ENCODE results near the gene MYO1H.

The MYO1H gene

DNA sequence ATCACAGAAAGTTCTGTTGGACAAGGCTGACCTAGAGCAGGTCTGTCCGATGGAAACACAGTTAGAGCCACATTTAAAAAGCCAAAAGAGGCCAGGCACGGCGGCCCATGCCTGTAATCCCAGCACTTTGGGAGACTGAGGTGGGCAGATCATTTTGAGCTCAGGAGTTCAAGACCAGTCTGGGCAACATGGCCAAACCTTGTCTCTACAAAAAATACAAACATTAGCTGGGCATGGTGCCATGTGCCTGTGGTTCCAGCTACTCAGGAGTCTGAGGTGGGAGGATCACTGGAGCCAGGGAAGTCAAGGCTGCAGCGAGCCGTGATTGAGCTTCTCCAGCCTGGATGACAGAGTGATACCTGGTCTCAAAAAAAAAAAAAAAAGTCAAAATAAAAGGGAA lies 144.7 kb downstream of the MYO1H start:
- no peaks in the 10 kb centered on the region for H3K9me3 ChIP-seq (ENCODE audit: control insufficient read depth, low read length)
- H3K36me3 ChIP-seq (ENCODE audit: control insufficient read depth, insufficient read depth, low read length) = no peaks in the 10 kb centered on the region
- H3K4me1 ChIP-seq = no peaks in the 10 kb centered on the region
- H3K27ac ChIP-seq = no peak overlapping the region
- TF ChIP-seq, protein P1, sequence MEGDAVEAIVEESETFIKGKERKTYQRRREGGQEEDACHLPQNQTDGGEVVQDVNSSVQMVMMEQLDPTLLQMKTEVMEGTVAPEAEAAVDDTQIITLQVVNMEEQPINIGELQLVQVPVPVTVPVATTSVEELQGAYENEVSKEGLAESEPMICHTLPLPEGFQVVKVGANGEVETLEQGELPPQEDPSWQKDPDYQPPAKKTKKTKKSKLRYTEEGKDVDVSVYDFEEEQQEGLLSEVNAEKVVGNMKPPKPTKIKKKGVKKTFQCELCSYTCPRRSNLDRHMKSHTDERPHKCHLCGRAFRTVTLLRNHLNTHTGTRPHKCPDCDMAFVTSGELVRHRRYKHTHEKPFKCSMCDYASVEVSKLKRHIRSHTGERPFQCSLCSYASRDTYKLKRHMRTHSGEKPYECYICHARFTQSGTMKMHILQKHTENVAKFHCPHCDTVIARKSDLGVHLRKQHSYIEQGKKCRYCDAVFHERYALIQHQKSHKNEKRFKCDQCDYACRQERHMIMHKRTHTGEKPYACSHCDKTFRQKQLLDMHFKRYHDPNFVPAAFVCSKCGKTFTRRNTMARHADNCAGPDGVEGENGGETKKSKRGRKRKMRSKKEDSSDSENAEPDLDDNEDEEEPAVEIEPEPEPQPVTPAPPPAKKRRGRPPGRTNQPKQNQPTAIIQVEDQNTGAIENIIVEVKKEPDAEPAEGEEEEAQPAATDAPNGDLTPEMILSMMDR (IDR thresholded peaks at IDR 0.05) = no peak
- H3K27me3 ChIP-seq (ENCODE audit: control insufficient read depth, insufficient read depth, low read length) = no peaks in the 10 kb centered on the region
- H2AFZ ChIP-seq = no peak overlapping the region
- H3K4me3 ChIP-seq (ENCODE audit: low read depth, low read length) = no peak overlapping the region
- H3K9ac ChIP-seq = no peak overlapping the region
- no peaks in the 10 kb centered on the region for H3K79me2 ChIP-seq
- no peak overlapping the region for H3K4me2 ChIP-seq (ENCODE audit: low read length)

DNA sequence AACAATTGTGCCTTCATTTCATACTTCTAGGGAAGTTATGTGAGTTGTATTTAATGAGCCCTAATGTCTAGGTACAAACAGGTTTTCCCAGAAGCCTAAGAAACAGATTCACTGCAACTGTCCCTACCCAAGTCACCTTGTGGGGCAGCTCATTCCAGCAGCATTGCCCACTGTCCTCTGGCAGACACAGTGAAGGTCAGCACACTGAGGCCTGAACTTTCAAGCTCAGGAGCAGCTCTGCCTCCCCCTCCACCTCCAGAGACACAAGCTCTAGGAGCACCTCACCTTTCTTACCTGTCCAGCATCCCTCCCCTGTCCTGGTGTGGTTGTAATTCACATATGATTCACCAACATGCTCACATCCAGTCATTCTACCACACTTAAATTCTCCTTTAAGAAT lies 145.4 kb downstream of the MYO1H start:
- H3K36me3 ChIP-seq (ENCODE audit: control insufficient read depth, insufficient read depth, low read length) = no peaks in the 10 kb centered on the region
- no peak overlapping the region for H3K27ac ChIP-seq

DNA sequence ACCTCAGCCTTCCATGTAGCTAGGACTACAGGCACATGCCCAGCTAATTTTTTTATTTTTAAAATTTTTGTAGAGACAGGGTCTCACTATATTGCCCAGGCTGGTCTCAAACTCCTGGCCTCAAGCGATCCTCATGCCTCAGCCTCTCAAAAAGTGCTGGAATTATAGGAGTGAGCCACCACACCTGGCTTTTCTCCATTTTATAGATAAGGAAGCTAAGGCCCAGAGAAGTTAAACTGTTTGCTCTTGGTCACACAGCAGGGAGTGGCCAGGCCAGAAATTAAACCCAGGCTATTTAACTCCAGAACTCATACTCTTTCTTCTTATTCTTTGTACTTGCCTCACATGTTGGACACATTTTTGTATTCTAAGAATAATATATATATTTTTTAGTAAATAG lies 146.2 kb downstream of the MYO1H start:
- Histone ChIP-seq H3K27ac (no peak overlapping the region), H3K36me3 (ENCODE audit: control insufficient read depth, insufficient read depth, low read length) (no peaks in the 10 kb centered on the region), H3K4me2 (ENCODE audit: low read length) (no peak overlapping the region), H3K4me1 (no peaks in the 10 kb centered on the region), H3K9me3 (ENCODE audit: control insufficient read depth, low read length) (no peaks in the 10 kb centered on the region), H3K4me3 (ENCODE audit: low read depth, low read length) (no peak overlapping the region), H3K27me3 (ENCODE audit: control insufficient read depth, insufficient read depth, low read length) (no peaks in the 10 kb centered on the region), H2AFZ (no peak overlapping the region), H3K79me2 (no peaks in the 10 kb centered on the region), H3K9ac (no peak overlapping the region)
- TF ChIP-seq, protein P1 (IDR thresholded peaks at IDR 0.05) = no peak

More for the DNA sequence above, 145.4 kb downstream of the MYO1H start:
- Histone ChIP-seq H3K27me3 (ENCODE audit: control insufficient read depth, insufficient read depth, low read length) (no peaks in the 10 kb centered on the region), H3K4me3 (ENCODE audit: low read depth, low read length) (no peak overlapping the region), H3K79me2 (no peaks in the 10 kb centered on the region), H3K4me2 (ENCODE audit: low read length) (no peak overlapping the region), H2AFZ (no peak overlapping the region), H3K4me1 (no peaks in the 10 kb centered on the region), H3K9me3 (ENCODE audit: control insufficient read depth, low read length) (no peaks in the 10 kb centered on the region), H3K9ac (no peak overlapping the region)
- TF ChIP-seq, protein P1 (IDR thresholded peaks at IDR 0.05) = no peak

DNA sequence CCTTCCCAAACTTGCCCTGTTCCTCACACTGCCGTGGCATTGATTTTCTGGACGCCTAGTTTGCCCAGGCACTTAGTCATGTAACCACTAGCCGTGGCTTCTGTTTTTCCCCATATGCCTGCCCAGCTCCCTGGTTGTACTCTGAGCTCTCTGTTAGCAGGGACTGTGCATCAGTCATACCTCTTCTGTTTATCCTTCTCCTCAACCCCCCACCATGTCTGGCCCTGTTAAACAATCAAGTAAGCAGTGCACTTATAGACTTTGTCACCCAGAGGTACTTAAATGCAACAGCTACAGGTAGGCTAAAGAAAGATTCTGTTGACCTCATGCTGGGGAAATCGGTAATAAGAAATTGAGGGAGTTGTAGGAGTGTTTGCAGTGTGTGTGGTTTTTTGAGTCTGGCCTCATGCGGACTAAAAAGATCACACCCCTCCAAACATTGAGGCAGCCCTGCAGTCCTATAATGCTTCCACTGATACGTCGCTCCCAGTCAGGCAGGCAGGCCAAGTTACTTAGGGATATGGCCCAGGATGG lies 146.7 kb downstream of the MYO1H start:
- H3K27ac ChIP-seq = no peak overlapping the region
- H2AFZ ChIP-seq = no peak overlapping the region
- H3K4me2 ChIP-seq (ENCODE audit: low read length) = no peak overlapping the region
- H3K9me3 ChIP-seq (ENCODE audit: control insufficient read depth, low read length) = no peaks in the 10 kb centered on the region
- H3K4me1 ChIP-seq = no peaks in the 10 kb centered on the region
- no peak overlapping the region for H3K9ac ChIP-seq
- H3K36me3 ChIP-seq (ENCODE audit: control insufficient read depth, insufficient read depth, low read length) = no peaks in the 10 kb centered on the region
- no peak overlapping the region for H3K4me3 ChIP-seq (ENCODE audit: low read depth, low read length)
- TF ChIP-seq, protein P1 (IDR thresholded peaks at IDR 0.05) = no peak
- H3K27me3 ChIP-seq (ENCODE audit: control insufficient read depth, insufficient read depth, low read length) = no peaks in the 10 kb centered on the region
- H3K79me2 ChIP-seq = no peaks in the 10 kb centered on the region

DNA sequence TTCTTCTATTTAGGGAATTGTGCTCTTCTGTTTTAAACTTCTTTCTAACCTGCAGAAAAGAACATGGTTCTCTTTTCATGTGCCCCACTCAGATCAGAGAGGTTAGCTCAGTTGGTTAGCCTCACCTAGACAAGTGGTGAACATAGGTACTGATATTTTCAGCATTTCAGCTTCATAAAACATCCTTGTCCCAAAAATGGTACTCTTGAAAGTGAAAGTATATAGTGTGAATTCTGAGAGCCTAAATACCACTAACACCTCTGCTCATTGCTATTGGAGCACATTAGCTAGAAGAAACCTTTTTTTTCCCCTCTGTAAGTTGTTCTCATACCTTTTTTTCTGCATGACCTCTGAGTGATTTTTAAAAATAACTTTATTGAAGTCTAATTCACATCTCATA lies 147.3 kb downstream of the MYO1H start:
- H3K4me3 ChIP-seq (ENCODE audit: low read depth, low read length) = no peak overlapping the region
- TF ChIP-seq, protein P1 (IDR thresholded peaks at IDR 0.05) = no peak
- no peaks in the 10 kb centered on the region for H3K27me3 ChIP-seq (ENCODE audit: control insufficient read depth, insufficient read depth, low read length)
- no peaks in the 10 kb centered on the region for H3K79me2 ChIP-seq
- no peak overlapping the region for H3K4me2 ChIP-seq (ENCODE audit: low read length)
- H3K36me3 ChIP-seq (ENCODE audit: control insufficient read depth, insufficient read depth, low read length) = no peaks in the 10 kb centered on the region
- no peak overlapping the region for H3K27ac ChIP-seq
- H2AFZ ChIP-seq = no peak overlapping the region
- H3K9ac ChIP-seq = no peak overlapping the region
- H3K9me3 ChIP-seq (ENCODE audit: control insufficient read depth, low read length) = no peaks in the 10 kb centered on the region
- no peaks in the 10 kb centered on the region for H3K4me1 ChIP-seq

Measured in parathyroid adenoma (tissue), 2 donors.